Karpas-422 (cell line): ENCODE data around the gene SPACDR. TPM values are rescaled to one million over a fixed set of nuclear protein-coding genes. Genes with fewer than 3 reads are reported as not detected.

Experiments used
- DNase-seq: peaks from one replicate; pipeline ENCODE4 v3.0.0-alpha.2; 2015
- H2AFZ ChIP-seq: fragments of 200-600 bp; sonication (generic); 2 replicates; pipeline ENCODE4 v1.6.1; 2014; ENCODE audit warnings: antibody characterized with exemption, low read length, mixed read lengths
- H3K27ac ChIP-seq: fragments of 200-600 bp; sonication (generic); 2 replicates; pipeline ENCODE4 v1.5.1; 2014; ENCODE audit warnings: mild to moderate bottlenecking, low read length, moderate library complexity
- H3K27me3 ChIP-seq: fragments of 200-600 bp; sonication (generic); 2 replicates; pipeline ENCODE4 v1.6.1; 2014; ENCODE audit warnings: low read length, mixed read lengths
- H3K36me3 ChIP-seq: fragments of 200-600 bp; sonication (generic); 2 replicates; pipeline ENCODE4 v1.6.1; 2014; ENCODE audit warnings: low read length, mixed read lengths; ENCODE audit not compliant: insufficient read depth
- H3K4me1 ChIP-seq: fragments of 200-600 bp; sonication (generic); 2 replicates; pipeline ENCODE4 v1.6.1; 2014; ENCODE audit warnings: mild to moderate bottlenecking, low read length, mixed read lengths
- H3K4me2 ChIP-seq: fragments of 200-600 bp; sonication (generic); 2 replicates; pipeline ENCODE4 v1.6.1; 2014; ENCODE audit warnings: low read length, low read depth, mild to moderate bottlenecking; ENCODE audit not compliant: poor library complexity, severe bottlenecking
- H3K4me3 ChIP-seq: fragments of 200-600 bp; sonication (generic); 2 replicates; pipeline ENCODE4 v1.5.1; 2014; ENCODE audit warnings: mild to moderate bottlenecking, antibody characterized with exemption, low read length, mixed read lengths
- H3K79me2 ChIP-seq: fragments of 200-600 bp; sonication (generic); 2 replicates; pipeline ENCODE4 v1.6.1; 2014; ENCODE audit warnings: mild to moderate bottlenecking, low read length, mixed read lengths
- H3K9ac ChIP-seq: fragments of 200-600 bp; sonication (generic); 2 replicates; pipeline ENCODE4 v1.6.0; 2014; ENCODE audit warnings: low read length
- H3K9me2 ChIP-seq: fragments of 200-600 bp; sonication (generic), shearing (Covaris generic); replicated peaks from 2 replicates; pipeline ENCODE4 v1.6.0; 2014; ENCODE audit warnings: mild to moderate bottlenecking, low read length, moderate library complexity; ENCODE audit not compliant: insufficient read depth
- H3K9me3 ChIP-seq: fragments of 300-700, 200-600 bp; sonication (generic); 2 replicates; pipeline ENCODE4 v1.6.1; 2014; ENCODE audit warnings: low read length, mixed read lengths
- H4K20me1 ChIP-seq: fragments of 200-600 bp; sonication (generic); 2 replicates; pipeline ENCODE4 v1.6.1; 2014; ENCODE audit warnings: mild to moderate bottlenecking, antibody characterized with exemption, low read length, low read depth; ENCODE audit not compliant: insufficient read depth
- total RNA-seq: library from RNA; depleted of rRNA; stranded (reverse); fragments of >200 nt; shearing (Covaris generic); gene quantifications from 2 replicates; pipeline ENCODE4 v1.2.3, GENCODE V29; 2014; ENCODE audit warnings: low replicate concordance

Gene SPACDR
- total RNA-seq, 1 experiment from 2014 or later, result 1.5 TPM

DNA sequence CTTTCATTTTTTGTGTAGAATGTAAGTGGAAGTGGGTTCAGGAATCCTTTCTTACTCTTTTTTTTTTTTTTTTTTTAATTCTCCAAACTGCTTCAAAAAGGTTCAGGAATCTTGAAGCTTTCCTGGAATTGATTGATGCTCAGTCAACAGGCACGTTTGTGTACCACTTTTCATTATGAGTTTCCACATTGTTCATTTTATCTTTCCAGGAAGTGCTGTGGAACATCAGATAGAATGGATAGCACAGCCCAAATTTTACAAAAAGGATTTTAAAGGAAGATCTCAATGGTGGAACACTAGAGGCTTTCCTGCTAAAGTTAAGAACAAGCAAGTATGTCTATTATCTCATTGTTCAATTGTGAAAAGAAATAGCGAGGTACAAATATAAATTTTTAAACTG lies 25.9 kb downstream of the SPACDR start:
- no peaks in the 10 kb centered on the region for H3K9me3 ChIP-seq
- H3K4me1 ChIP-seq, result peaks cover 26% of the 10 kb centered on the region
- H3K4me3 ChIP-seq, result no peak overlapping the region
- H3K9me2 ChIP-seq, result no peaks in the 10 kb centered on the region
- no peak overlapping the region for H3K27ac ChIP-seq
- H3K36me3 ChIP-seq, result no peaks in the 10 kb centered on the region
- no peak overlapping the region for H3K4me2 ChIP-seq
- no peaks in the 10 kb centered on the region for H4K20me1 ChIP-seq
- H2AFZ ChIP-seq, result no peak overlapping the region
- no peaks in the 10 kb centered on the region for H3K27me3 ChIP-seq
- H3K79me2 ChIP-seq, result peaks cover 10% of the 10 kb centered on the region
- no peak for DNase-seq
- no peak overlapping the region for H3K9ac ChIP-seq

DNA sequence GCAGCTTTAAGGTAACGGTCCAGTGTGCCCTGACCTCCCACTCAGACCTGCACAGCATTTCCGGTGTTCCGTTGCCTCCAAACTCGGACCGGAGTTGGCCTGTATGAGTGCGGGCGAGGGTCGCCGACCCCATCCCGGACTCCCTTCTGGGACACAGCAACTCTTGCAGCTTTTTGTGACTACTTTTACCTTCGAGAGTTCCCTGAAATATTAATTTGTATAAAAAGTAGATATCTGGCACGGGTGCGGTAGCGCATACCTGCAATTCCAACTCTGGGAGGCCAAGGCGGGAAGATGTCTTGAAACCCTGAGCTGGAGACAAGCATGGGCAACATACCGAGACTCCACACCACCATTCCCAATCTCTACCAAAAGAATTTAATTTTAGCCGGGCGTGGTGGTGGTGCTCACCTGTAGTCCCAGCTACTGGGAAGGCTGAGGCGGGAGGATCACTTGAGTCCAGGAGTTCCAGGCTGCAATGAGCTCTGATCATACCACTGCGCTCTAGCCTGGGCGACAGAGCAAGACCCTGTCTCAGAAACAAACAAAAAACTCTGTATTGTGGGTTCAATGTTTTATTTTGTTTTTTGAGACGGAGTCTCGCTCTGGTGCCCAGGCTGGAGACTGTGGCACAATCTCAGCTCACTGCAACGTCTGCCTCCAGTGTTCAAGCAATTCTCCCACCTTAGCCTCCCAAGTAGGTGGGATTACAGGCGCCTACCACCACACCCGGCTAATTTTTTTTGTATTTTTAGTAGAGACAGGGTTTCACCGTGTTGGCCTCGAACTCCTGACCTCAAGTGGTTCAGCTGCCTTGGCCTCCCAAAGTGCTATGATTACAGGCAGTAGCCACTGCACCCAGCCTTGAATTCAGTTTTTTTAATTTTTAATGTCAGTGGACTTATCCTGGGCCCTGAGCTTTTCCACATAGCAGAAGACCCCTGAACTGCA lies 26.6 kb downstream of the SPACDR start:
- Histone ChIP-seq H3K27ac (no peak overlapping the region), H2AFZ (no peak overlapping the region), H3K9ac (no peak overlapping the region), H3K4me1 (peaks cover 33% of the 10 kb centered on the region), H4K20me1 (no peaks in the 10 kb centered on the region), H3K9me2 (no peaks in the 10 kb centered on the region), H3K4me2 (peak overlapping the region; percentile 92), H3K79me2 (peaks cover 11% of the 10 kb centered on the region), H3K27me3 (no peaks in the 10 kb centered on the region), H3K36me3 (peaks cover under 1% of the 10 kb centered on the region; the same call in 1 of the 2 replicates), H3K4me3 (no peak overlapping the region; the same call in 1 of the 2 replicates), H3K9me3 (no peaks in the 10 kb centered on the region)
- DNase-seq, result peak; percentile 31

DNA sequence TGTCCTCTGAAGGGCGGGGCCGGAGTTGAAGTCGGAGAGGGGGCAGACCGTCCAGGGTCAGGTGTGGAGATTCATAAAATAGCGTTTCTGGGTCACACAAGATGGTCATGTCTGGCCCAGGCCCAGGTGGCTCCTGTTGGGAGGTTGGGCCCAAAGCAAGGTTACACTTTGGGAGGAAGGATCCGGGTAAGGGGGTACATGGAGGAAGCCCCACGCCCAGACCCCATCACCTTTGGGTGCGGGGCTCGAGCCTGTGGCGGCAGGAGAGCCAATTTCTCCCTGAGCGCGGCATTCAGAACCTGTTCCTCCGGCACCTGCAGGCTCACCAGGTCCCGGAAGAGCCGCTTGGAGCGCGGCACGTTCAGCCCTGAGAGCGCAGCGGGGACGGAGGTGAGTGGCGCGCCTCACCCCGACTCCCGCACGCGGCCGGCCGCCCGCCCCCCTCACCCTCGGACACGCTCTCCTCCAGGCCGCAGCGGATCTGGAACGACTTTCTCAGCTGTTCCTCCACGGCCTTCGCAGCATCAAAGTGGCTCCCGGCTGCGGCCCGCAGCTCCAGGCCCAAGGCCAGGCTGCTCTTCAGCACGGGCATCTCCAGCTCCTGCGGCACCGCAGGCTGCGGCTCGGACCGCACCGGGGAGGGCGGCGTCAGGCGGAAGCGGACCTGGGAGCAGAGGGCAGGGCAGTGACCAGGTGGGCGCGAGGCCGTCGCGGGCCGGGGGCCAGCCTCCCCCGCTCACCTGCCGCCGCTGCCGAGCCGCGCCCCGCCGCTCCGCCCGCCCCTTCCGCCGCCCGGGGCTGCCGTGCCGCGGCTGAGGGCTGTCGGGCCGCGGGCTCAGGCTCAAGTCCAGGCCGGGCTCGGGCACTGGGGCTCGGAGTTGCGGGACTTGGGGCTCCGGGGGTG lies 28.4 kb downstream of the SPACDR start:
- H3K9me3 ChIP-seq, result no peaks in the 10 kb centered on the region
- H3K4me2 ChIP-seq, result peak overlapping the region; percentile 92
- peak overlapping the region; percentile 95 for H3K9ac ChIP-seq
- peaks cover 16% of the 10 kb centered on the region for H3K36me3 ChIP-seq
- peaks cover 28% of the 10 kb centered on the region for H3K79me2 ChIP-seq
- peak; percentile 83 for DNase-seq
- H3K4me1 ChIP-seq, result peaks cover 51% of the 10 kb centered on the region
- peak overlapping the region; percentile 90 for H3K4me3 ChIP-seq
- peak overlapping the region; percentile 83 for H3K27ac ChIP-seq
- H3K27me3 ChIP-seq, result no peaks in the 10 kb centered on the region
- peaks cover 9% of the 10 kb centered on the region; the same call in 1 of the 2 replicates for H4K20me1 ChIP-seq
- H2AFZ ChIP-seq, result no peak overlapping the region
- H3K9me2 ChIP-seq, result no peaks in the 10 kb centered on the region

DNA sequence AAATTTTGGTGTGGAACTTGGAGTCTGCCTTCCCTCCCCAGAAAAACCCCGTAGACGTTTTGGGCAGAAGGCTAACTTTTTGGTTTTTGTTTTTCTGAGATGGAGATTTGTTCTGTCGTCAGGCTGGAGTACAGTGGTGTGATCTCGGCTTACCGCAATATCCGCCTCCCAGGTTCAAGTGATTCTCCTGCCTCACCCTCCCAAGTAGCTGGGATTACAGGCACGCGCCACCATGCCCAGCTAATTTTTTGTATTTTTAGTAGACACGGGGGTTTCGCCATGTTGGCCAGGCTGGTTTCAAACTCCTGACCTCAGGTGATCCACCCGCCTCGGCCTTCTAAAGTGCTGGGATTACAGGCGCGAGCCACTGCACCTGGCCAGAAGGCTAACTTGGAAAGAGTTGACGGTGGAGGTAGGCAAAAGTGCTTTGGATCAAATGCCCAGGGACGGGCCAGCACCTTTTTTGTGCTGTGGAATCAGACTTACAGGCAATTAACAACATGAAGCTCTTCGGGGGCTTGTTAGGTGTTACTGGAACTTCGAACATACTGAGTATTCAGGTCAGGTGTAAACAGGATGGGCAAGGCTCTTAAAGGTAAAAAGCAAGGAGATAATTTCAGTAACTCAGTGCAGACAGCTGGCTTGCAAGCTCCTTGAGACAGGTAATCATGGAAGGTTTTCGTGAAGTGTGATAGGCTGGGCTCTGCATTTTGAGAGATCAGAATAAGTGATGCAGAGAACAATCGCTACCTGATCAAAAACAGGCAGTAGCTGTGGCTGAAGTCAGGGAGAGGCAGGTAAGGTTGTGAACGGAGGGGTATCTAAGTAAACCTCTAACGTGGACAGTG lies 29.5 kb downstream of the SPACDR start:
- H3K27ac ChIP-seq, result peak overlapping the region; percentile 83
- H3K4me3 ChIP-seq, result peak overlapping the region; percentile 90
- peaks cover 55% of the 10 kb centered on the region for H3K4me1 ChIP-seq
- H3K79me2 ChIP-seq, result peaks cover 37% of the 10 kb centered on the region
- DNase-seq, result peak; percentile 50
- no peak overlapping the region for H2AFZ ChIP-seq
- peak overlapping the region; percentile 92 for H3K4me2 ChIP-seq
- H3K27me3 ChIP-seq, result no peaks in the 10 kb centered on the region
- no peaks in the 10 kb centered on the region for H3K9me3 ChIP-seq
- peaks cover 11% of the 10 kb centered on the region; the same call in 1 of the 2 replicates for H4K20me1 ChIP-seq
- H3K9me2 ChIP-seq, result no peaks in the 10 kb centered on the region
- H3K36me3 ChIP-seq, result peaks cover 17% of the 10 kb centered on the region
- peak overlapping the region; percentile 95 for H3K9ac ChIP-seq

DNA sequence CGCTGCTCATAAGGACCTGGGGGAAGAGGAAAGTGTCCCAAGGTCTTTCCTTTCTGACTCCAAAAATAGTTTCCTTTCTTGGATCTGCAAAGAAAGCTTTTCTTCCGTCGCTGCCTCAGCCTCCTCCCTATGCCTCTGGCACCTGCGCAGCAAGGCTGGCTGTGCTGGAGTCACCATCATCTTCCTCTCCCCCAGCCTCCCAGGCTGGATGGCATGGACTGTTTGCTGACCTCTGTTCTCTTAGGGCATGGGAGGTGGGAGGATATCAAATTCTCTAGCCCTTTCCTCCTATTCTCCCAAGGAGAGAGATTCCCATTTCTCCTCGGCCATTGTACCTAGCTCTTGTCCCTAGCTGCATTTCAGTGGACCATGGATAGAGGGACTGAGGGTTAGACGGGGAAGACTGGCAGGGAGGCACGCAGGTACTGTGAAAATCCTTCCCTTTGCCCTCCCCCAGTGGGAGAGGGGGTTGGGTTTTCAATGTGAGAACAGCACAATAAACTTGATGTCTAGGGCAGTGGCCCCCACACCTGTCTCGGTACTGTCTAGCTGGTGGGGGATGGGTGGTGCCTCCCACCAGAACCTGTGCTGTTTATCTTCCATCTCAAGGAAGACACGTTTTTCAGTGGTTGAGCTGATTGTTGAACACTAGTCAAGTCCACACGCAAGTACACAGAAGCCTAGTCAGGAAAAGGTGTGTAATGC lies 30.3 kb downstream of the SPACDR start:
- peaks cover 17% of the 10 kb centered on the region for H3K36me3 ChIP-seq
- no peaks in the 10 kb centered on the region for H3K9me3 ChIP-seq
- H3K9ac ChIP-seq, result peak overlapping the region; percentile 16; the same call in 1 of the 2 replicates
- peaks cover 11% of the 10 kb centered on the region; the same call in 1 of the 2 replicates for H4K20me1 ChIP-seq
- H3K79me2 ChIP-seq, result peaks cover 37% of the 10 kb centered on the region
- peaks cover 55% of the 10 kb centered on the region for H3K4me1 ChIP-seq
- no peak overlapping the region for H3K27ac ChIP-seq
- peak overlapping the region; percentile 92 for H3K4me2 ChIP-seq
- H3K4me3 ChIP-seq, result no peak overlapping the region; the same call in 1 of the 2 replicates
- H3K27me3 ChIP-seq, result no peaks in the 10 kb centered on the region
- no peak overlapping the region for H2AFZ ChIP-seq
- DNase-seq, result no peak
- H3K9me2 ChIP-seq, result no peaks in the 10 kb centered on the region

DNA sequence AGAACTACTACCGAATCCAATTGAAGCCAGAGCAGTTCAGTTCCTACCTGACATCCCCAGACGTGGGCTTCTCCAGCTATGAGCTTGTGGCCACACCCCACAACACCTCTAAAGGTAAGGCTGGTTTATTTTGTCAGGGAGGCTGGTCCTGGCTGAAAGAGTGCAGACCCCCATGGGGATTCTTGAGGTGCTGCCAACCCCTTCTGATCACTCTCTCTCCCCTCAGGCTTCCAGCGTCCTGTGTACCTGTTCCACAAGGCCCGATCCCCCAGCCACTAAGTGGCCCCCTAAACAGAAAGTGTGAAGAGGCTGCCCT lies 30.8 kb downstream of the SPACDR start:
- Histone ChIP-seq H3K4me3 (no peak overlapping the region), H3K36me3 (peaks cover 17% of the 10 kb centered on the region), H4K20me1 (peaks cover 11% of the 10 kb centered on the region; the same call in 1 of the 2 replicates), H3K79me2 (peaks cover 37% of the 10 kb centered on the region), H3K9me3 (no peaks in the 10 kb centered on the region), H3K4me1 (peaks cover 58% of the 10 kb centered on the region), H3K27me3 (no peaks in the 10 kb centered on the region), H3K9me2 (no peaks in the 10 kb centered on the region), H3K27ac (no peak overlapping the region), H3K9ac (peak overlapping the region; percentile 16; the same call in 1 of the 2 replicates), H3K4me2 (peak overlapping the region; percentile 92), H2AFZ (no peak overlapping the region)
- DNase-seq, result no peak

DNA sequence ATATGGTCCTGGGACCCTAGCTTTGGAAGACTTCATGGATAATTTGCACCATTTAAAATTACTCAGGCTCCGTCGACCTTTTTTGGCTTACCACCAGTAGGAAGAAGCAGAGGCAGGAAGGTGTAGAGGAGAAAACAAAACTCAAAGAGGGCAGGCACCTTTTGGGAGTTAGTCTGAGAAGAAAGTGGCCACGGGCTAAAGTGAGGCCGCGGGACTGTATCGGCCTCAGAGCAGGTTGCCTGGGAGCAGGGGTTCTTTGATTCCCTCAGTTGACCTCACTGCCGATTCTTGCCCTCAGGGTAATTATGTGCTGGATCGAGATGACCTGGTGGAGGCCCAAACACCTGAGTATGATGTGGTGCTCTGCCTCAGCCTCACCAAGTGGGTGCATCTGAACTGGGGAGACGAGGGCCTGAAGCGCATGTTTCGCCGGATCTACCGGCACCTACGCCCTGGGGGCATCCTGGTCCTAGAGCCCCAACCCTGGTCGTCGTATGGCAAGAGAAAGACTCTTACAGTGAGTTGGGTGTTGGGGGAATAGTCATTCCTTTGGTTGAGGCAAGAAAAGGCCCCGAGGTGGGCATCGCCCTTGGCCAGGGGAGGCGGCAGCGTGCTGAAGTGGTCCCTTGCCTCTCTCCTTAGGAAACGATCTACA lies 31.3 kb downstream of the SPACDR start:
- Histone ChIP-seq H4K20me1 (peaks cover 11% of the 10 kb centered on the region; the same call in 1 of the 2 replicates), H3K9me2 (no peaks in the 10 kb centered on the region), H3K9me3 (no peaks in the 10 kb centered on the region), H3K79me2 (peaks cover 37% of the 10 kb centered on the region), H2AFZ (no peak overlapping the region), H3K27ac (no peak overlapping the region), H3K4me1 (peaks cover 63% of the 10 kb centered on the region), H3K4me2 (peak overlapping the region; percentile 92), H3K4me3 (no peak overlapping the region), H3K27me3 (no peaks in the 10 kb centered on the region), H3K36me3 (peaks cover 17% of the 10 kb centered on the region), H3K9ac (peak overlapping the region; percentile 16; the same call in 1 of the 2 replicates)
- no peak for DNase-seq
